Suprapubic skin (tissue), 4 donors: ENCODE data around the gene GPR146. TPM values are rescaled to one million over a fixed set of nuclear protein-coding genes. Genes with fewer than 3 reads are reported as not detected.

Experiments
- DNase-seq, 2 donors: peaks; one replicate each; pipeline ENCODE4 v3.0.0-alpha.2; 2019; ENCODE audit warnings: low spot score in 2 of 2
- H3K27ac ChIP-seq: fragments of 200-600 bp; sonication (generic); one replicate; pipeline ENCODE4 v1.5.1; 2019
- H3K27me3 ChIP-seq: fragments of 200-600 bp; sonication (generic); one replicate; pipeline ENCODE4 v1.5.1; 2019
- H3K36me3 ChIP-seq: fragments of 200-600 bp; sonication (generic); one replicate; pipeline ENCODE4 v1.5.1; 2019
- H3K4me1 ChIP-seq: fragments of 200-600 bp; sonication (generic); one replicate; pipeline ENCODE4 v1.5.1; 2019
- H3K4me3 ChIP-seq: fragments of 200-600 bp; sonication (generic); one replicate; pipeline ENCODE4 v1.5.1; 2019; ENCODE audit warnings: mild to moderate bottlenecking
- H3K9me3 ChIP-seq: fragments of 200-600 bp; sonication (generic); one replicate; pipeline ENCODE4 v1.5.1; 2019
- EP300 ChIP-seq: sonication (generic); formaldehyde crosslinking; IDR thresholded peaks from one replicate; pipeline ENCODE4 v1.6.1; 2017; ENCODE audit warnings: antibody characterized with exemption
- POLR2A ChIP-seq, 2 donors: fragments of 450-650 bp; IDR thresholded peaks; one replicate each; pipeline ENCODE4 v1.6.1; 2017; ENCODE audit warnings: antibody characterized with exemption in 2 of 2, mild to moderate bottlenecking in 2 of 2, moderate library complexity in 2 of 2
- POLR2AphosphoS5 ChIP-seq, 3 donors: sonication (generic); formaldehyde crosslinking; IDR thresholded peaks; one replicate each; pipeline ENCODE4 v1.6.1; 2017; ENCODE audit warnings: antibody characterized with exemption in 3 of 3
- WGBS: methylation state at CpG from one replicate; pipeline ENCODE4 v1.1.5; 2018; 5-methylcytosine and 5-hydroxymethylcytosine counted together
- total RNA-seq, 4 donors: library from RNA; depleted of rRNA; stranded (reverse); fragments of >200 nt; gene quantifications; one replicate each; pipeline ENCODE4 v1.1.0, GENCODE V29; 2016
- TF ChIP-seq, protein P1 (sequence below), 2 donors: fragments of 200-600 bp in 1 of 2; fragments of 450-650 bp in 1 of 2; sonication (generic) in 1 of 2; IDR thresholded peaks; one replicate each; pipeline ENCODE4 v1.5.1; 2016 to 2019; ENCODE audit warnings: antibody characterized with exemption in 2 of 2, mild to moderate bottlenecking in 1 of 2, moderate library complexity in 1 of 2

The GPR146 gene
- total RNA-seq, 4 donors from 2014 or later = 24.1 to 50.8 (median 39.3) TPM

DNA sequence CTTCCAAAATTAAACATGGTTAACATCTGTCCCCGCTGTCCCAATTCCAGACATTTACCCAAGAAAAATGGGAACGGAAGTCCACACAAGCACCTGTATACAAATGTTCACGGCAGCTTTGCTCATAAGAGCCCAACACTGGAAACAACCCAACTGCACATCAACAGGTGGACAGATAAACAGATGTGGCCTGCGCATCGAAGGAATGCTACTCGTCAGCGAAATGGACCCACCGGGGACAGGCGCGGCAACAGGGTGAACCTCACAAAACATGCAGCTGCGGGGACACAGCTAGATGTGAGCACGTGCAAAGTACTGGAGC is 20.9 kb downstream of the GPR146 start:
- no peak overlapping the region for H3K27ac ChIP-seq
- WGBS = 62% methylated on average over 12 of the region's 12 CpGs
- H3K4me1 ChIP-seq = peaks cover 63% of the 10 kb centered on the region

DNA sequence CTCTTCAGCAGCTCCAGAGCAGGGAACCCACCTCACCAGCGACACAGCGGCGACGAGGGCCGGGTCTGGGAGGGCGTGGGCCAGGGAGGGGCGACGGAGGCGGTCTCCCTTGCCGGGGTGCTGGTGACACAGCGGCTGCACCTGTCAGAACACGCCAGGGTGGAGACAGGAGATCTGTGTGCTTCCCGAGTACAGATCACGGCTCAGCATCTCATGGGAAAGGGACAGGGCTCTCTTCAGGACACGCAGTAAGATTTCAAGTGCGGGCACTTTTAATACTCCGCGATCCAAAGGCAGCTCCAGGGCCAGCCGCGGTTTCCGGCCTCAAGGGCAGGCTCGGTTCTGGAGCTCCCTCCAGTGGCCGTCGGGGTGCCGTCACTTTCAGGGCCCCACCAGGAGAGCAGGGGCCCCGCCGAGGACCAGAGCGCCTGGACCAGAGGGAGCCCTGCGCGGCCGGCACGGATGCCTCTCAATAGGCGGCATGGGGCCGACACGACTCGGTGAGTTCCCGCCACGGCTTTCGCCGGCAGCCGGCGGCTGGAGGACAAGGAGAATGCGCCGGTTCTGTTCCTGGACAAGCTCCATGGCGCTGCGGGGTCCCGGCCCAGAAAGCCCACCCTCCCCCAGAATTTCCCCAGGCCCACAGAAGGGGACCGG is 21.4 kb downstream of the GPR146 start:
- TF ChIP-seq, protein P1, sequence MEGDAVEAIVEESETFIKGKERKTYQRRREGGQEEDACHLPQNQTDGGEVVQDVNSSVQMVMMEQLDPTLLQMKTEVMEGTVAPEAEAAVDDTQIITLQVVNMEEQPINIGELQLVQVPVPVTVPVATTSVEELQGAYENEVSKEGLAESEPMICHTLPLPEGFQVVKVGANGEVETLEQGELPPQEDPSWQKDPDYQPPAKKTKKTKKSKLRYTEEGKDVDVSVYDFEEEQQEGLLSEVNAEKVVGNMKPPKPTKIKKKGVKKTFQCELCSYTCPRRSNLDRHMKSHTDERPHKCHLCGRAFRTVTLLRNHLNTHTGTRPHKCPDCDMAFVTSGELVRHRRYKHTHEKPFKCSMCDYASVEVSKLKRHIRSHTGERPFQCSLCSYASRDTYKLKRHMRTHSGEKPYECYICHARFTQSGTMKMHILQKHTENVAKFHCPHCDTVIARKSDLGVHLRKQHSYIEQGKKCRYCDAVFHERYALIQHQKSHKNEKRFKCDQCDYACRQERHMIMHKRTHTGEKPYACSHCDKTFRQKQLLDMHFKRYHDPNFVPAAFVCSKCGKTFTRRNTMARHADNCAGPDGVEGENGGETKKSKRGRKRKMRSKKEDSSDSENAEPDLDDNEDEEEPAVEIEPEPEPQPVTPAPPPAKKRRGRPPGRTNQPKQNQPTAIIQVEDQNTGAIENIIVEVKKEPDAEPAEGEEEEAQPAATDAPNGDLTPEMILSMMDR (IDR thresholded peaks at IDR 0.05) = peak; percentile 91 to 94
- no peak for TF ChIP-seq POLR2AphosphoS5 (IDR thresholded peaks at IDR 0.05)
- DNase-seq = peak; percentile 86 to 91
- Histone ChIP-seq H3K4me1 (peaks cover 58% of the 10 kb centered on the region), H3K27me3 (no peaks in the 10 kb centered on the region), H3K27ac (peak overlapping the region; percentile 12), H3K4me3 (peak overlapping the region; percentile 40), H3K9me3 (no peaks in the 10 kb centered on the region), H3K36me3 (no peaks in the 10 kb centered on the region)
- 5% methylated on average over 17 of the region's 48 CpGs for WGBS

More for the DNA sequence above, 20.9 kb downstream of the GPR146 start:
- H3K9me3 ChIP-seq = no peaks in the 10 kb centered on the region
- no peak for DNase-seq
- TF ChIP-seq POLR2A (IDR thresholded peaks at IDR 0.05) = no peak
- no peak for TF ChIP-seq POLR2AphosphoS5 (IDR thresholded peaks at IDR 0.05)
- TF ChIP-seq, protein P1 (IDR thresholded peaks at IDR 0.05) = no peak
- TF ChIP-seq EP300 = no peak
- H3K36me3 ChIP-seq = no peaks in the 10 kb centered on the region
- no peaks in the 10 kb centered on the region for H3K27me3 ChIP-seq
- peak overlapping the region; percentile 40 for H3K4me3 ChIP-seq

DNA sequence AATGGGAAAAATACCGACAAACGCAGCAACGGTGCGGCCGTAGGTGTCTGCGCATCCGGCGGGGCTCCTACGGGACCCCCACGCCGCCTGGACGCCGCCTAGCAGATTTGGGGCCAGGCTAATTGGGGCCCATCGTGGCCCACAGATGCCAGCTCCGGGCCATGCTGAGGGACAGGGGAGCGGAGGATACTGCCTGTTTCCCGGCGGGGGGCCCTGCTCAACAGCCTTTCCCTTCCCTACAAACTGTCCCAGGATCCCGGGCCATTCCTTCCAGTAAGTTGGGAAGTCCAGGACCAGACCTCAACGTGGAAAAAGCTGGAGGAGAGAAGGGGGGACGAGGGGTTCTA is 21.9 kb downstream of the GPR146 start:
- WGBS = 71% methylated on average over 7 of the region's 21 CpGs
- Histone ChIP-seq H3K36me3 (no peaks in the 10 kb centered on the region), H3K27me3 (no peaks in the 10 kb centered on the region), H3K27ac (peak overlapping the region; percentile 12), H3K4me3 (peak overlapping the region; percentile 40), H3K4me1 (peaks cover 53% of the 10 kb centered on the region), H3K9me3 (no peaks in the 10 kb centered on the region)
- no peak for DNase-seq
- TF ChIP-seq EP300 (no peak), POLR2A (IDR thresholded peaks at IDR 0.05) (no peak), POLR2AphosphoS5 (IDR thresholded peaks at IDR 0.05) (no peak)
- TF ChIP-seq, protein P1 (IDR thresholded peaks at IDR 0.05) = no peak

DNA sequence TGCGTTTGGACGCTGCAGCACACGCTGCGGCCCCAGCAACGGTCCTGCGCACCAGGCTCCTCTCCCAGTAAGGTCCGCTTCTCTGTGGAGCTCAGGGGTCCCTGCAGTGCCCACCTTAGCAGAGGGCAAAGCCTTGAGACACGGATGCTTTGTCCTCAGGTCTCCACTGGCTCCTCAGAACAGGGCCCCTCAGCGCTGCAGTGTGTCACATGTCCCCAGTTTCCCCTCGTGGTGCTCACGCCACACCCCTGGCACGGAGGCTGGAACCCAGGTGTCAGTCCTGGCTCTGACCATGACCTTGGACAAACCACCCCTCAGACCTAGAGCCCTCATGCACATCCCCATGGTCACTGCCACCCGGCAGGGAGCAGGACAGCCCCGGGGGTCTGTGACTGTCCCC is 23.7 kb downstream of the GPR146 start:
- Histone ChIP-seq H3K27ac (no peak overlapping the region), H3K9me3 (no peaks in the 10 kb centered on the region), H3K27me3 (no peaks in the 10 kb centered on the region), H3K4me3 (no peak overlapping the region), H3K4me1 (peaks cover 35% of the 10 kb centered on the region), H3K36me3 (no peaks in the 10 kb centered on the region)
- TF ChIP-seq POLR2A (IDR thresholded peaks at IDR 0.05) = no peak
- 100% methylated on average over 1 of the region's 14 CpGs for WGBS
- no peak for DNase-seq

DNA sequence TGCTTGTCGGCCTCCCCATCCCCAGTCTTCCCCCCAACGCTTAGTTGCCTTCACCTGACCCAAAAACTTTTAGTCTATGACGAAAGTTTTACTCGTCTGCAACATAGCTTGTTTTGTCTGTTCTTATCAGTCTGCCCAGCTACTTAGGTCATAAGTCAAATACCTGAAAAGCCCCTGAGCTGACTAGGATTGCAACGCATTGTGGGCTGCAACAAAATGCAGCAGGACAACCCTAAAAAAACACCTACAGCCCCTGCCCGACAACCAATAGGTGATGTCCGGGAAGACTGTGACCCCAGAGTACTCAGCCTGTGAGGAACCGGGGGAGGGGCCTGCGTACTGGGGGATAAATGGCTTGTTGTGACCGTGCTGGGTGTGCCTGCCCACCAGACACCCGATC is 24.3 kb downstream of the GPR146 start:
- no peaks in the 10 kb centered on the region for H3K36me3 ChIP-seq
- 92% methylated on average over 11 of the region's 11 CpGs for WGBS
- no peak for TF ChIP-seq POLR2AphosphoS5 (IDR thresholded peaks at IDR 0.05)
- no peak for TF ChIP-seq EP300
- TF ChIP-seq, protein P1 (IDR thresholded peaks at IDR 0.05) = no peak
- TF ChIP-seq POLR2A (IDR thresholded peaks at IDR 0.05) = no peak
- H3K9me3 ChIP-seq = no peaks in the 10 kb centered on the region
- H3K27ac ChIP-seq = no peak overlapping the region
- no peak overlapping the region for H3K4me3 ChIP-seq
- H3K4me1 ChIP-seq = peaks cover 29% of the 10 kb centered on the region
- no peak for DNase-seq
- H3K27me3 ChIP-seq = no peaks in the 10 kb centered on the region

DNA sequence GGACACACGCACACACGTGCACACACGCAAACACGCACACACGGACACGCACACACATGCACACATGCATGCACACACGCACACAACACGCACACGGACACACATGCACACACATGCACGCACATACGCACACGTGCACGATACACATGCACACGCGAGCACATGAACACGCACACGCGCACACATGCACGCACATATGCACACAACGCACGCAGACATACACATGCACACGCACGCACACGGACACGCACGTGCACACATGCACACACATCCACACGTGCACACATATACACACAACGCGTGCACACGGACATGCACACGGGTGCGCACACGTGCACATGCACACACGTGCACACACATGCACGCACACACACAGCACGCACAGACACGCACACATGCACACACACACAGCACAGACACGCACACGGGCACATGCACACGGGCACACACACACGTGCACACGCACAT is 26.2 kb downstream of the GPR146 start:
- H3K9me3 ChIP-seq = no peaks in the 10 kb centered on the region
- H3K27ac ChIP-seq = no peak overlapping the region
- TF ChIP-seq POLR2AphosphoS5 (IDR thresholded peaks at IDR 0.05) (no peak), POLR2A (IDR thresholded peaks at IDR 0.05) (no peak), EP300 (no peak)
- TF ChIP-seq, protein P1 (IDR thresholded peaks at IDR 0.05) = no peak
- no peaks in the 10 kb centered on the region for H3K36me3 ChIP-seq
- 92% methylated on average over 35 of the region's 42 CpGs for WGBS
- no peak overlapping the region for H3K4me3 ChIP-seq
- no peaks in the 10 kb centered on the region for H3K27me3 ChIP-seq
- peaks cover 10% of the 10 kb centered on the region for H3K4me1 ChIP-seq
- DNase-seq = no peak
